GM12875 (cell line): ENCODE data around the gene GRN.
"Not testable (repeated sequence)": the region's sequence is repeated elsewhere in the genome, so short reads cannot be mapped to it uniquely, and the experiment has no call there.

Experiments
- H3K4me3 ChIP-seq: one replicate; pipeline ENCODE4 v1.5.1; 2011; ENCODE audit warnings: low read depth, low read length, control low read depth
- TF ChIP-seq, protein P1 (sequence below): IDR thresholded peaks from 2 replicates; pipeline ENCODE4 v1.5.1; 2011; ENCODE audit warnings: low read depth, mild to moderate bottlenecking, control low read depth, inconsistent platforms, low read length, moderate library complexity, borderline replicate concordance; ENCODE audit not compliant: insufficient read depth

Gene GRN

DNA sequence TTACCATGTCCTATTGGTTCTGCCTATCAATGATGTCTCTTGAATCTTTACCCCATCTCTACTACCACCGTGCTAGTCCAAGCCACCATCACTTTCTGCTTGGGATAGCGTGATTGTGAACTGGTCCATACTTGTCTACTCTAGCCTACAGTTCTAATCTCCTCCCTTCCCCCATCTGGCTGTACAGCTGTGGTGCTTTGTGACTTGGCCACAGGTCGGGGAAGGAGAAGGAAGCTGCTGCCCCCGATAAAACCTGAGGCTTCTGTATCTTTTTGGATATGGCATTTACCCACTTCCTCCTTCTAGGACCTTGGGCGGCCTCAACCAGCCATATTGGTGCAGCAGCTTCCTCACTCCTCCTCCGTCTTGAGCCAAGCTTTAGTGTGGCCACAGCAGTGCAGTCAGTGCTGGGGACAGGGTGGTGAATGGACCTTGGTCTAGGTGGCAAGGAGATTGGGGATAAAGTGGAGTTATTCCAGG is 44.7 kb downstream of the GRN start:
- TF ChIP-seq, protein P1, sequence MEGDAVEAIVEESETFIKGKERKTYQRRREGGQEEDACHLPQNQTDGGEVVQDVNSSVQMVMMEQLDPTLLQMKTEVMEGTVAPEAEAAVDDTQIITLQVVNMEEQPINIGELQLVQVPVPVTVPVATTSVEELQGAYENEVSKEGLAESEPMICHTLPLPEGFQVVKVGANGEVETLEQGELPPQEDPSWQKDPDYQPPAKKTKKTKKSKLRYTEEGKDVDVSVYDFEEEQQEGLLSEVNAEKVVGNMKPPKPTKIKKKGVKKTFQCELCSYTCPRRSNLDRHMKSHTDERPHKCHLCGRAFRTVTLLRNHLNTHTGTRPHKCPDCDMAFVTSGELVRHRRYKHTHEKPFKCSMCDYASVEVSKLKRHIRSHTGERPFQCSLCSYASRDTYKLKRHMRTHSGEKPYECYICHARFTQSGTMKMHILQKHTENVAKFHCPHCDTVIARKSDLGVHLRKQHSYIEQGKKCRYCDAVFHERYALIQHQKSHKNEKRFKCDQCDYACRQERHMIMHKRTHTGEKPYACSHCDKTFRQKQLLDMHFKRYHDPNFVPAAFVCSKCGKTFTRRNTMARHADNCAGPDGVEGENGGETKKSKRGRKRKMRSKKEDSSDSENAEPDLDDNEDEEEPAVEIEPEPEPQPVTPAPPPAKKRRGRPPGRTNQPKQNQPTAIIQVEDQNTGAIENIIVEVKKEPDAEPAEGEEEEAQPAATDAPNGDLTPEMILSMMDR = no peak
- H3K4me3 ChIP-seq = no peak overlapping the region

DNA sequence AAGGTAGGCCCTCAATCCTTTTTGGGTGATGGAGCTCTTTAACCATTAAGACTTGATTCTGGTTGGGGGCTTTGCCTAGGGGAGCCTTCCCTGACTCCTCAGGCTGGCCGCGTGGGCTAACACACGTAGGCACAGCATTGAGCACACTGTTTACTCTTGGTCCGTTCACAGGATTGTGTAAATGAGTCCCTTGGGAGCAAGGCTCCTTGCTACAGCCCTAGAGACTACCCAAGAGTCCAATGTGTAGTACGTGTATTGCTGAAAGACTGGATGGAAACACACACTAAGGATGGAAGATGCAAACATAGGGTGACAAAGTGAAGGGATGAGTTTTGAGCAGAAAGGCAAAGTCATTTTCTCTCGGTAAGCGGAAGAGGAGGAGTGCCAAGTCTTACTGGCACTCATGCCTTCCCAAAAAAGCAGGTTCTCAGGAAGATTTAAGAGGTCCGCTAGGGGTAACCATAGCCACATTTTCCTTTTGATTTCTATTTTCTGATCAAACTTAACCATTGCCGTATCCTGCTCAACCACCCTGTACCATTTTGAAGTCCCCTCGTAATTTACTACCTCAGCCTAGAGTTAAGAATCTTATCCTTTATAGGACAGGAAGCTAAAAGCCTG is 45.3 kb downstream of the GRN start:
- H3K4me3 ChIP-seq = no peak overlapping the region
- TF ChIP-seq, protein P1 = no peak

DNA sequence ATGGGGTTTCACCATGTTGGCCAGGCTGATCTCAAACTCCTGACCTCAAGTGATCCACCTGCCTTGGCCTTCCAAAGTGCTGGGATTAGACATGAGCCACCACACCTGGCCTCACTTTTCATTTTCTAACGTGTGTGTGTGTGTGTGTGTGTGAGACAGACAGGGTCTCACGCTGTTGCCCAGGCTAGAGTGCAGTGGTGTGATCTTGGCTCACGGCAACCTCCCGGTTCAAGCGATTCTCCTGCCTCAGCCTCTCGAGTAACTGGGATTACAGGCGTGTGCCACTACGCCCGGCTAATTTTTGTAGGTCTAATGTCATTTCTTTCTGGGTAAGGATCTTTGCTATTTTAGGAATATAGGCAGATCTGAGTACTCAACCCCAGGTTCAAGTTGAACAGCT is 49.0 kb downstream of the GRN start:
- H3K4me3 ChIP-seq = not testable (repeated sequence)

DNA sequence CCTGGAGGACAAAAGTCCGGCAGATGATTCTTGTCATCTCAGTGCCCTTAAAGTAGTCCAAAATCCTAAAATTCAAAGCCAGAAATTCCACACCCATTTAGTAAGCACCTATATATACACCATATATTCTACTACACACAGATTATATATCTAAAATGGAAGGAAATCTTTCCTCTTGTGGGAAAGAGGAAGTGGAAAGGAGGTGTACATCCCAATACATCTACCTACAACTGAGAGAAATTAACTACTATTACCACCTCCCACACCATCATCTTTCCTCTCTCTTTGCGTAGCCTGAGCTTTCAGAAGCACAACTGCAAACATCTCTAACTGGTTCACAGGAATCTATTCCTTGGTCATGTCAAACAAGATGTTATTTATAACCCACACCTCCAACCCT is 49.7 kb downstream of the GRN start:
- no peak overlapping the region for H3K4me3 ChIP-seq
- TF ChIP-seq, protein P1 = no peak

DNA sequence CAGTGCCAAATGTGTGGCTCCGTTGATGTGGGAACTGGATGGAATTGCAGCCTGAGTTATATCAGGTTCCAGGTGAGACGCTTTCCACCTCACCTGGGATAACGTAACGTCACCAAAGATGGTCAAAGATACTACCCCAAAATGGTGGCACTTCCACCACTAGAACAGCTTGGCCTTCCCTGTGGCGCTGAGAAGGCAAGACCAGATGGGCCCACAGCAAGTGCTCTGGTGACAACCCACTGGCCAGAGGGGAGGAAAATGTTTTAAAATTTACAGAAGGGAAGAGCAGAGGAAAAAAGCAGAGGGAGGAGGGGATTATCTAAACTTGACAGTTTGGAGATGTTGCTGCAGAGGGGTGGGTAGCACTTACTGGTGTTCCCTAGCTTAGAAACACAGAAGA is 51.8 kb downstream of the GRN start:
- no peak overlapping the region for H3K4me3 ChIP-seq

DNA sequence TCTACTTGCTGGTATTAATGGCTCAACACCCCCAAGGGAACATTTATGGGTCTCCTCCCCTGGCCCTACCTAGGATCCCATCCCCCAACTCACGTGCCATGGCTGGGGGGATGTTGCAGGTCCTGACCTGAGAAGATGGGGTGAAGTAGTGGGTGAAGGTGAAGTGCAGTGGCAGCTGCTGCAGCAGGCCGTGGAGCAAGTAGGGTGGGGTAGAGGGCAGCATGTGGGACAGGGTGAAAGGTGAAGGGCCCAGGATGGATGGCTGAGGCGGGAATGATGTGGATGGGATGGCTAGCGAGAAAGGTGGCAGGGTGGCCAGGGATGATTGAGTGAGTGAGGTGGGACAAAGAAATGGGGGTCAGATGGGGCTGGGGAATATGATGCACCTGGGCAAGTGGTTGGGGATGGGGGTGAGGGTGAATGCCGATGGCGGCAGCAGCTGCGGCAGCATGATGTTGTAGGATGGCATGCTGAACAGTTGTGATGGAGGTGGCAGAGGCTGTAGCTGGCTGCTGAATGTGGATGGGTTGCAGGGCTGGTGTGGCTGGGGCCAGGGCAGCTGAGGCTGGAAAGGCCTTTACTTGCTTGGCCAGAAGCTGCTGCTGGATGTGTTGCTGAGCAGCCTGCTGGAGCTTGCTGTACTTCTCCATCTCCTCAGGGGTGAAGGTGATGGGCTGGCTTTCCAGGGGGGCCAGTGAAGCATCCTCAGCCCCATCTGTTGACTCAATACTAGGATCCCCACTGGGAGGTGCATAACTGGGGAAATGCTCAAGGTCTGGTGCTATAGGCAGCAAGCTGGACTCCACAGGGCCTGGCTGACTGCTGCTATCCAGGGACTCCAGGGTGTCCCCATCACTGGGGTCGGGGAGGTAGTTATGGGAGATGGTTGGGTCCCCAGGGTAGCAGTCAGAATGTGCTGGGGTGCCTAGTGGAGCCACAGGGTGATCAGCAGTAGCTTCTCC is 52.7 kb downstream of the GRN start:
- H3K4me3 ChIP-seq = no peak overlapping the region
- TF ChIP-seq, protein P1 = no peak

More for the DNA sequence above, 51.8 kb downstream of the GRN start:
- TF ChIP-seq, protein P1 = no peak

DNA sequence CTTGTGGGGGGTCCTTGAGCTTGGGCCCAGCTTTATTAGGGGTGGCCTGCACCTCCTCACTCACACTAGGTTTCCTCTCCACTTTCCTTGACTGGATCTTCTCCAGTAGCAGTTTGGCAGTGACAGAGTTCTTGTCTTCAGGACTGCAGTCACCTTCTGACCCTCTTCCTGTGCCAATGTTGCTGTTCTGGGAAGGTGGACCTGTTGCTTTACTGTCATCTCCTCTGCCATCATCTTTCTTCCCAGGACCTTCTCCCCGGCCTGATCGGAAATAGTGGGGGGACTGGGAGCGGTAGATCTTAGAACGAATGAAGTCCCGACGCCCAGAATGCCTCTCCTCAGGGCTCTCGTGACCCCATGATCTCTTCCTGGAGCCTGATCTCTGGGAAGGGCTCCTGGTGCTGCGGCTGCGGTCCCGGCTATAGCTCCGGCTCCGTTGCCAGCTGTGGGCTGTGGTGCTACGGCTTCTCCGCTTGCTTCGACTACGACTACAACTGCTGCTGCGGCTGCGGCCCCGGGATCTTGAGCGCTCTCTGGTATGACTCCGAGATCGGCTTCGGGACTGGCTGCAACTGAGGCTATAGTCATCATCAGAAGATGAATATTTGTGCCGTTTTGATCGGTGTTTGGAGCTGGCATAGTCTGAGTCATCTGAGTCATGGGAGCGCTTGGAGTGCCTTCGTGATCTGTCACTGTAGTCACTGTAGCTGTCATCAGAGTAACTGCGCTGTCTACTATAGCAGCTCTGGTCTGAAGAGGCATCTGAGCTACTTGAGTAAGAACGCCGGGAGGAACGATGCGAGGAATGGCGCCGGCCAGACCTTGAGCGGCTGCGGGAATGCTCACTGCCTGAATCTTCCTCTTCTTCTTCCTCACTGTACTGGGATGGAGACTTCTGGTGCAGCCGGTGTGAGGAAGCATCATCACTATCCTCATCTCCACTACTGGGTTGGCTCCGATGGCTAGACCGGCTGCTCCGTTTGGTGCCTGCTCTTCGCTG is 53.9 kb downstream of the GRN start:
- H3K4me3 ChIP-seq = no peak overlapping the region
- TF ChIP-seq, protein P1 = no peak
